GM23338 (cell line): Measurements from ENCODE around the gene TERT. TPM values are rescaled to one million over a fixed set of nuclear protein-coding genes. Genes with fewer than 3 reads are reported as not detected.

Source experiments
- ATAC-seq: fragments of 200-7000 bp; cut with Tn5 transposase; 3 replicates; pipeline ENCODE4 v1.9.1; 2020
- DNase-seq: peaks from one replicate; pipeline ENCODE4 v3.0.0-alpha.2; 2015; ENCODE audit warnings: low spot score
- H2AFZ ChIP-seq: fragments of 200-600 bp; sonication (generic); 2 replicates; pipeline ENCODE4 v1.8.0; 2016; ENCODE audit warnings: antibody characterized with exemption, mild to moderate bottlenecking, moderate library complexity
- H3F3A ChIP-seq: fragments of 200-600 bp; sonication (generic); replicated peaks from 2 replicates; pipeline ENCODE4 v1.8.0; 2017; ENCODE audit warnings: antibody characterized with exemption, mixed run types, low read depth
- H3K27ac ChIP-seq: fragments of 200-600 bp; sonication (generic); 2 replicates; pipeline ENCODE4 v1.6.1; 2016; ENCODE audit warnings: low read depth
- H3K27me3 ChIP-seq: fragments of 200-600 bp; sonication (generic); 2 replicates; pipeline ENCODE4 v1.8.0; 2016; ENCODE audit warnings: mild to moderate bottlenecking, mixed run types, moderate library complexity; ENCODE audit not compliant: insufficient read depth
- H3K36me3 ChIP-seq: fragments of 200-600 bp; sonication (generic); 2 replicates; pipeline ENCODE4 v1.8.0; 2016; ENCODE audit warnings: mild to moderate bottlenecking; ENCODE audit not compliant: insufficient read depth
- H3K4me1 ChIP-seq: fragments of 200-600 bp; sonication (generic); 2 replicates; pipeline ENCODE4 v1.8.0; 2016; ENCODE audit warnings: mild to moderate bottlenecking, moderate library complexity; ENCODE audit not compliant: insufficient read depth
- H3K4me2 ChIP-seq: fragments of 200-600 bp; sonication (generic); 2 replicates; pipeline ENCODE4 v1.7.1; 2017; ENCODE audit warnings: mixed run types
- H3K4me3 ChIP-seq: fragments of 200-600 bp; sonication (generic); 2 replicates; pipeline ENCODE4 v1.6.1; 2016; ENCODE audit warnings: mixed run types
- H3K79me2 ChIP-seq: fragments of 200-600 bp; sonication (generic); replicated peaks from 2 replicates; pipeline ENCODE4 v1.8.0; 2017; ENCODE audit warnings: mild to moderate bottlenecking; ENCODE audit not compliant: insufficient read depth
- H3K9me2 ChIP-seq: fragments of 200-600 bp; sonication (generic); 2 replicates; pipeline ENCODE4 v1.8.0; 2017; ENCODE audit not compliant: insufficient read depth
- H4K20me1 ChIP-seq: fragments of 200-600 bp; sonication (generic); replicated peaks from 2 replicates; pipeline ENCODE4 v1.8.0; 2017; ENCODE audit warnings: mild to moderate bottlenecking; ENCODE audit not compliant: insufficient read depth
- H3K27ac Mint-ChIP-seq: 2 replicates; pipeline ENCODE4 v1.8.0; 2020; ENCODE audit warnings: inconsistent platforms, mild to moderate bottlenecking, moderate library complexity, mixed read lengths
- H3K27me3 Mint-ChIP-seq: 3 replicates; pipeline ENCODE4 v1.8.0; 2022; ENCODE audit warnings: low read depth, mild to moderate bottlenecking, moderate library complexity, mixed read lengths, inconsistent platforms; ENCODE audit not compliant: insufficient read depth, poor library complexity
- H3K36me3 Mint-ChIP-seq: 3 replicates; pipeline ENCODE4 v1.8.0; 2021; ENCODE audit warnings: low read depth, mild to moderate bottlenecking, inconsistent platforms, moderate library complexity, mixed read lengths
- H3K4me1 Mint-ChIP-seq: 3 replicates; pipeline ENCODE4 v1.8.0; 2020; ENCODE audit warnings: mild to moderate bottlenecking, inconsistent platforms, mixed read lengths
- H3K4me3 Mint-ChIP-seq: 3 replicates; pipeline ENCODE4 v1.8.0; 2021; ENCODE audit warnings: moderate library complexity, mild to moderate bottlenecking, inconsistent platforms, mixed read lengths
- H3K9me3 Mint-ChIP-seq: 3 replicates; pipeline ENCODE4 v1.8.0; 2020; ENCODE audit warnings: moderate library complexity, mild to moderate bottlenecking, inconsistent platforms, mixed read lengths
- CREB1 ChIP-seq: fragments of 250-450 bp; sonication (Bioruptor Pico); IDR thresholded peaks from 2 replicates; pipeline ENCODE4 v1.5.0; 2020; ENCODE audit warnings: low read depth, mild to moderate bottlenecking, moderate library complexity
- EZH2 ChIP-seq: fragments of 200-600 bp; sonication (generic); IDR thresholded peaks from one replicate; pipeline ENCODE4 v1.8.0; 2017; ENCODE audit warnings: antibody characterized with exemption, mild to moderate bottlenecking, low read depth; ENCODE audit not compliant: unreplicated experiment
- EZH2phosphoT487 ChIP-seq: fragments of 200-600 bp; sonication (generic); IDR thresholded peaks from one replicate; pipeline ENCODE4 v1.8.1; 2018; ENCODE audit warnings: antibody characterized with exemption; ENCODE audit not compliant: unreplicated experiment
- NANOG ChIP-seq: IDR thresholded peaks from 2 replicates; pipeline ENCODE4 v1.6.1; 2016; ENCODE audit warnings: antibody characterized with exemption, borderline replicate concordance
- polyA plus RNA-seq: library from polyadenylated mRNA; unstranded; fragments of >200 nt; fragmentation: Nextera tagmentation; extraction: Ambion mirVana; gene quantifications from 2 replicates; pipeline ENCODE4 v1.2.1, GENCODE V29; 2016
- total RNA-seq: library from RNA; depleted of rRNA; stranded (reverse); fragments of >200 nt; shearing (Covaris generic); gene quantifications from 2 replicates; pipeline ENCODE4 v1.2.3, GENCODE V29; 2014
- TF ChIP-seq, protein P1 (sequence below): IDR thresholded peaks from one replicate; pipeline ENCODE4 v1.6.1; 2018; ENCODE audit warnings: antibody characterized with exemption; ENCODE audit not compliant: unreplicated experiment
- TF ChIP-seq, protein P2 (sequence below), 2 experiments: fragments of 200-600 bp in 1 of 2; sonication (generic) in 1 of 2; conservative IDR thresholded peaks; 2 replicates each; pipeline versions ENCODE4 v1.5.1 to v1.6.1; 2016 to 2017; ENCODE audit warnings: antibody characterized with exemption in 2 of 2, low read depth in 2 of 2, mild to moderate bottlenecking in 2 of 2, moderate library complexity in 1 of 2
- TF ChIP-seq, protein P3 (sequence below): fragments of 250-450 bp; sonication (Bioruptor Pico); IDR thresholded peaks from 2 replicates; pipeline ENCODE4 v1.5.0; 2020; ENCODE audit warnings: mild to moderate bottlenecking, moderate library complexity

The TERT gene
- total and polyA plus RNA-seq, 2 experiments from 2014 or later, result 9.8 to 46.4 TPM

DNA sequence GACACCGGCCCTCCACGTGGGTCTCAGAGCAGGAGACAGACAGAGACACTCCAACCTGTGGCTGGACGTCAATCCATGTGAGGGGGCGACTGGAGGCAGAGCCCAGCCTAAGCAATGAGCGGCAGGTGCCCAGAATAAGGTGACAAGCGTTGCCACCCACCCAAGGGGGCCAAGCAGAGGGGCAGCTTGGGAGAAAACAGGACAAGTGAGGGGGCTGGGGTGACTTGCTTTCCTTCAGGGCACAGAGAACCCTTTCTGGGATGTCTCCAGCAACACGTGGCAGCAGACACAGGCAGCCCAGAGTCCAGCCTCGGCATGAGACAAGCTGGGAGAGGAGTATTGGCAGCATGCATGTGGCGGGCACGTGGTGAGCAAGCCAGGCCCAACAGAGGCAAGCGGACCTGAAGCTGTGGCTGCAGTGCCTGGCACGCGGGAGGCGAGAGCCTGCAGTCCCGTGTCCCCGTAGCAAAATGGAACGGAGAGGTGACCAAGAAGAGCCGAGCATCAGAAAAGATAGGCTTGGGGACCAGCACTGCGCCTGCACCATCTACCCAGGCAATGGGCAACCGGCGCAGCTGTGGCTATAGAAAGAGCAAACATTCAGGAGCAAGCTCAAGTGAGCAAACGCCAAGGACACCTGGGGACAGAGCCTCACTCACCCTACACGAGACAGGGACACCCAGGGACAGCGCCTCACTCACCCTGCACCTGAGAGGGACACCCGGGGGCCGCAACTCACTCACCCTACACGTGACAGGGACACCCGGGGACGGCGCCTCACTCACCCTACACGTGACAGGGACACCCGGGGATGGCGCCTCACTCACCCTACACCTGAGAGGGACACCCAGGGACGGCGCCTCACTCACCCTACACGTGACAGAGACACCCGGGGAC, 6.2 kb downstream of the TERT start (continued):
- TF ChIP-seq, protein P1, sequence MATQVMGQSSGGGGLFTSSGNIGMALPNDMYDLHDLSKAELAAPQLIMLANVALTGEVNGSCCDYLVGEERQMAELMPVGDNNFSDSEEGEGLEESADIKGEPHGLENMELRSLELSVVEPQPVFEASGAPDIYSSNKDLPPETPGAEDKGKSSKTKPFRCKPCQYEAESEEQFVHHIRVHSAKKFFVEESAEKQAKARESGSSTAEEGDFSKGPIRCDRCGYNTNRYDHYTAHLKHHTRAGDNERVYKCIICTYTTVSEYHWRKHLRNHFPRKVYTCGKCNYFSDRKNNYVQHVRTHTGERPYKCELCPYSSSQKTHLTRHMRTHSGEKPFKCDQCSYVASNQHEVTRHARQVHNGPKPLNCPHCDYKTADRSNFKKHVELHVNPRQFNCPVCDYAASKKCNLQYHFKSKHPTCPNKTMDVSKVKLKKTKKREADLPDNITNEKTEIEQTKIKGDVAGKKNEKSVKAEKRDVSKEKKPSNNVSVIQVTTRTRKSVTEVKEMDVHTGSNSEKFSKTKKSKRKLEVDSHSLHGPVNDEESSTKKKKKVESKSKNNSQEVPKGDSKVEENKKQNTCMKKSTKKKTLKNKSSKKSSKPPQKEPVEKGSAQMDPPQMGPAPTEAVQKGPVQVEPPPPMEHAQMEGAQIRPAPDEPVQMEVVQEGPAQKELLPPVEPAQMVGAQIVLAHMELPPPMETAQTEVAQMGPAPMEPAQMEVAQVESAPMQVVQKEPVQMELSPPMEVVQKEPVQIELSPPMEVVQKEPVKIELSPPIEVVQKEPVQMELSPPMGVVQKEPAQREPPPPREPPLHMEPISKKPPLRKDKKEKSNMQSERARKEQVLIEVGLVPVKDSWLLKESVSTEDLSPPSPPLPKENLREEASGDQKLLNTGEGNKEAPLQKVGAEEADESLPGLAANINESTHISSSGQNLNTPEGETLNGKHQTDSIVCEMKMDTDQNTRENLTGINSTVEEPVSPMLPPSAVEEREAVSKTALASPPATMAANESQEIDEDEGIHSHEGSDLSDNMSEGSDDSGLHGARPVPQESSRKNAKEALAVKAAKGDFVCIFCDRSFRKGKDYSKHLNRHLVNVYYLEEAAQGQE, result no peak
- no peak for TF ChIP-seq NANOG
- TF ChIP-seq, protein P2, sequence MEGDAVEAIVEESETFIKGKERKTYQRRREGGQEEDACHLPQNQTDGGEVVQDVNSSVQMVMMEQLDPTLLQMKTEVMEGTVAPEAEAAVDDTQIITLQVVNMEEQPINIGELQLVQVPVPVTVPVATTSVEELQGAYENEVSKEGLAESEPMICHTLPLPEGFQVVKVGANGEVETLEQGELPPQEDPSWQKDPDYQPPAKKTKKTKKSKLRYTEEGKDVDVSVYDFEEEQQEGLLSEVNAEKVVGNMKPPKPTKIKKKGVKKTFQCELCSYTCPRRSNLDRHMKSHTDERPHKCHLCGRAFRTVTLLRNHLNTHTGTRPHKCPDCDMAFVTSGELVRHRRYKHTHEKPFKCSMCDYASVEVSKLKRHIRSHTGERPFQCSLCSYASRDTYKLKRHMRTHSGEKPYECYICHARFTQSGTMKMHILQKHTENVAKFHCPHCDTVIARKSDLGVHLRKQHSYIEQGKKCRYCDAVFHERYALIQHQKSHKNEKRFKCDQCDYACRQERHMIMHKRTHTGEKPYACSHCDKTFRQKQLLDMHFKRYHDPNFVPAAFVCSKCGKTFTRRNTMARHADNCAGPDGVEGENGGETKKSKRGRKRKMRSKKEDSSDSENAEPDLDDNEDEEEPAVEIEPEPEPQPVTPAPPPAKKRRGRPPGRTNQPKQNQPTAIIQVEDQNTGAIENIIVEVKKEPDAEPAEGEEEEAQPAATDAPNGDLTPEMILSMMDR (conservative IDR thresholded peaks at IDR 0.05; ENCODE audit: low read depth in 2 of 2), result no peak
- TF ChIP-seq CREB1 (CRISPR knock-in tag), result no peak
- no peak for TF ChIP-seq EZH2phosphoT487

DNA sequence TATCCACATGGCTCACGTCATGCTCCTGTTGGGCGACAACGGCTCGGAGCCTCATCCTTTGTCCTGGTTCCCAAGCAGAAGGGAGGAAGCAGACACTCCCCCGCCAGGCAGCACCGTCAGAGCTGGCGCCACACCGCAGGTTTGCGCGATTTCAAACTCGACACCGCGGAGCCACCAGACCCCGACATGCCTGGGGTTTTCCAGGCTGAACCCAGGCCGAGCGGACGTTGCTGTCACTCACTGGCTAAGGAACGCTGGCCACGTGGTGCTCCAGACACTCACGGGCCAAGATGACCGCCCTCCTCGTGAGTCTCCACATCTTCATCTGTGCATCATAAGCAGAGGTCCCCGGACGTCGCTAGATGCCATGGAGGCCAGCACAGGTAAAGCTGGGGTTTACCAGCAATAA, 9.0 kb downstream of the TERT start:
- H3K36me3 Mint-ChIP-seq, result peaks cover 16% of the 10 kb centered on the region
- H2AFZ ChIP-seq, result no peak overlapping the region
- H3K27me3 Mint-ChIP-seq, result peaks cover 15% of the 10 kb centered on the region
- no peak overlapping the region for H3K4me3 ChIP-seq
- H3K4me2 ChIP-seq, result no peak overlapping the region
- no peaks in the 10 kb centered on the region for H3K9me2 ChIP-seq
- peaks cover 45% of the 10 kb centered on the region for H3K79me2 ChIP-seq
- peaks cover 7% of the 10 kb centered on the region; the same call in 1 of the 2 replicates for H4K20me1 ChIP-seq
- no peaks in the 10 kb centered on the region for H3K36me3 ChIP-seq
- no peaks in the 10 kb centered on the region for H3K4me1 ChIP-seq
- no peaks in the 10 kb centered on the region; the same call in 2 of the 3 replicates for H3K9me3 Mint-ChIP-seq
- H3K27ac ChIP-seq, result no peak overlapping the region
- no peaks in the 10 kb centered on the region for H3F3A ChIP-seq
- H3K27ac Mint-ChIP-seq, result no peak overlapping the region
- ATAC-seq, result no peak
- H3K27me3 ChIP-seq, result no peaks in the 10 kb centered on the region
- TF ChIP-seq NANOG (no peak), EZH2 (no peak)
- TF ChIP-seq, protein P2 (conservative IDR thresholded peaks at IDR 0.05; ENCODE audit: low read depth in 2 of 2), result no peak
- TF ChIP-seq, protein P3, sequence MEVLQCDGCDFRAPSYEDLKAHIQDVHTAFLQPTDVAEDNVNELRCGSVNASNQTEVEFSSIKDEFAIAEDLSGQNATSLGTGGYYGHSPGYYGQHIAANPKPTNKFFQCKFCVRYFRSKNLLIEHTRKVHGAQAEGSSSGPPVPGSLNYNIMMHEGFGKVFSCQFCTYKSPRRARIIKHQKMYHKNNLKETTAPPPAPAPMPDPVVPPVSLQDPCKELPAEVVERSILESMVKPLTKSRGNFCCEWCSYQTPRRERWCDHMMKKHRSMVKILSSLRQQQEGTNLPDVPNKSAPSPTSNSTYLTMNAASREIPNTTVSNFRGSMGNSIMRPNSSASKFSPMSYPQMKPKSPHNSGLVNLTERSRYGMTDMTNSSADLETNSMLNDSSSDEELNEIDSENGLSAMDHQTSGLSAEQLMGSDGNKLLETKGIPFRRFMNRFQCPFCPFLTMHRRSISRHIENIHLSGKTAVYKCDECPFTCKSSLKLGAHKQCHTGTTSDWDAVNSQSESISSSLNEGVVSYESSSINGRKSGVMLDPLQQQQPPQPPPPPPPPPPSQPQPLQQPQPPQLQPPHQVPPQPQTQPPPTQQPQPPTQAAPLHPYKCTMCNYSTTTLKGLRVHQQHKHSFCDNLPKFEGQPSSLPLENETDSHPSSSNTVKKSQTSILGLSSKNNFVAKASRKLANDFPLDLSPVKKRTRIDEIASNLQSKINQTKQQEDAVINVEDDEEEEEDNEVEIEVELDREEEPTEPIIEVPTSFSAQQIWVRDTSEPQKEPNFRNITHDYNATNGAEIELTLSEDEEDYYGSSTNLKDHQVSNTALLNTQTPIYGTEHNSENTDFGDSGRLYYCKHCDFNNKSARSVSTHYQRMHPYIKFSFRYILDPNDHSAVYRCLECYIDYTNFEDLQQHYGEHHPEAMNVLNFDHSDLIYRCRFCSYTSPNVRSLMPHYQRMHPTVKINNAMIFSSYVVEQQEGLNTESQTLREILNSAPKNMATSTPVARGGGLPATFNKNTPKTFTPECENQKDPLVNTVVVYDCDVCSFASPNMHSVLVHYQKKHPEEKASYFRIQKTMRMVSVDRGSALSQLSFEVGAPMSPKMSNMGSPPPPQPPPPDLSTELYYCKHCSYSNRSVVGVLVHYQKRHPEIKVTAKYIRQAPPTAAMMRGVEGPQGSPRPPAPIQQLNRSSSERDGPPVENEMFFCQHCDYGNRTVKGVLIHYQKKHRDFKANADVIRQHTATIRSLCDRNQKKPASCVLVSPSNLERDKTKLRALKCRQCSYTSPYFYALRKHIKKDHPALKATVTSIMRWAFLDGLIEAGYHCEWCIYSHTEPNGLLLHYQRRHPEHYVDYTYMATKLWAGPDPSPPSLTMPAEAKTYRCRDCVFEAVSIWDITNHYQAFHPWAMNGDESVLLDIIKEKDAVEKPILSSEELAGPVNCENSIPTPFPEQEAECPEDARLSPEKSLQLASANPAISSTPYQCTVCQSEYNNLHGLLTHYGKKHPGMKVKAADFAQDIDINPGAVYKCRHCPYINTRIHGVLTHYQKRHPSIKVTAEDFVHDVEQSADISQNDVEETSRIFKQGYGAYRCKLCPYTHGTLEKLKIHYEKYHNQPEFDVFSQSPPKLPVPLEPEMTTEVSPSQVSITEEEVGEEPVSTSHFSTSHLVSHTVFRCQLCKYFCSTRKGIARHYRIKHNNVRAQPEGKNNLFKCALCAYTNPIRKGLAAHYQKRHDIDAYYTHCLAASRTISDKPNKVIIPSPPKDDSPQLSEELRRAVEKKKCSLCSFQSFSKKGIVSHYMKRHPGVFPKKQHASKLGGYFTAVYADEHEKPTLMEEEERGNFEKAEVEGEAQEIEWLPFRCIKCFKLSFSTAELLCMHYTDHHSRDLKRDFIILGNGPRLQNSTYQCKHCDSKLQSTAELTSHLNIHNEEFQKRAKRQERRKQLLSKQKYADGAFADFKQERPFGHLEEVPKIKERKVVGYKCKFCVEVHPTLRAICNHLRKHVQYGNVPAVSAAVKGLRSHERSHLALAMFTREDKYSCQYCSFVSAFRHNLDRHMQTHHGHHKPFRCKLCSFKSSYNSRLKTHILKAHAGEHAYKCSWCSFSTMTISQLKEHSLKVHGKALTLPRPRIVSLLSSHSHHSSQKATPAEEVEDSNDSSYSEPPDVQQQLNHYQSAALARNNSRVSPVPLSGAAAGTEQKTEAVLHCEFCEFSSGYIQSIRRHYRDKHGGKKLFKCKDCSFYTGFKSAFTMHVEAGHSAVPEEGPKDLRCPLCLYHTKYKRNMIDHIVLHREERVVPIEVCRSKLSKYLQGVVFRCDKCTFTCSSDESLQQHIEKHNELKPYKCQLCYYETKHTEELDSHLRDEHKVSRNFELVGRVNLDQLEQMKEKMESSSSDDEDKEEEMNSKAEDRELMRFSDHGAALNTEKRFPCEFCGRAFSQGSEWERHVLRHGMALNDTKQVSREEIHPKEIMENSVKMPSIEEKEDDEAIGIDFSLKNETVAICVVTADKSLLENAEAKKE (CRISPR knock-in tag), result no peak
- H3K4me3 Mint-ChIP-seq, result no peak overlapping the region
- DNase-seq, result no peak
- H3K4me1 Mint-ChIP-seq, result no peaks in the 10 kb centered on the region; the same call in 2 of the 3 replicates
